K562 (cell line): ENCODE results near the gene SANBR. TPM values are rescaled to one million over a fixed set of nuclear protein-coding genes. Genes with fewer than 3 reads are reported as not detected.

Experiments
- ATF4 ChIP-seq: fragments of 450-650 bp; formaldehyde crosslinking; IDR thresholded peaks from 2 replicates; pipeline ENCODE4 v1.4.0; 2022; ENCODE audit warnings: mild to moderate bottlenecking, moderate library complexity
- CHD2 ChIP-seq: IDR thresholded peaks from 2 replicates; pipeline ENCODE4 v1.6.1; 2011; ENCODE audit warnings: low read depth, low read length
- E2F1 ChIP-seq: sonication (generic); formaldehyde crosslinking; IDR thresholded peaks from 2 replicates; pipeline ENCODE4 v1.8.1; 2023; ENCODE audit warnings: mild to moderate bottlenecking, missing genetic modification reagents, moderate library complexity
- ESRRA ChIP-seq: fragments of 450-650 bp; IDR thresholded peaks from 2 replicates; pipeline ENCODE4 v1.6.1; 2014; ENCODE audit warnings: low read depth, mild to moderate bottlenecking, moderate library complexity, borderline replicate concordance
- FOSL1 ChIP-seq: fragments of 200-800 bp; sonication (Bioruptor generic); conservative IDR thresholded peaks from 2 replicates; pipeline ENCODE4 v1.6.1; 2016; ENCODE audit warnings: missing genetic modification characterization, missing compliant biosample characterization
- FOXM1 ChIP-seq, 2 experiments: fragments of 450-650 bp in 1 of 2; sonication (generic) in 1 of 2; formaldehyde crosslinking in 1 of 2; IDR thresholded peaks; 2 replicates each; pipeline versions ENCODE4 v1.6.1 to v1.9.0; 2017 to 2022; ENCODE audit warnings: low read depth in 2 of 2, mild to moderate bottlenecking in 2 of 2, missing genetic modification reagents in 1 of 2, moderate library complexity in 1 of 2
- HDAC2 ChIP-seq: fragments of 450-650 bp; IDR thresholded peaks from 2 replicates; pipeline ENCODE4 v1.6.1; 2016; ENCODE audit warnings: mild to moderate bottlenecking
- HDAC8 ChIP-seq: fragments of 450-650 bp; IDR thresholded peaks from 2 replicates; pipeline ENCODE4 v1.6.1; 2016; ENCODE audit warnings: mild to moderate bottlenecking, missing genetic modification characterization, moderate library complexity, missing compliant biosample characterization
- KLF1 ChIP-seq: fragments of 450-650 bp; IDR thresholded peaks from 2 replicates; pipeline ENCODE4 v1.6.1; 2016; ENCODE audit warnings: missing genetic modification characterization, missing compliant biosample characterization
- MEF2D ChIP-seq: conservative IDR thresholded peaks from 2 replicates; pipeline ENCODE4 v1.6.1; 2016; ENCODE audit warnings: low read depth, missing genetic modification characterization, missing compliant biosample characterization
- MTA3 ChIP-seq: fragments of 450-650 bp; formaldehyde crosslinking; IDR thresholded peaks from 2 replicates; pipeline ENCODE4 v1.6.1; 2017; ENCODE audit warnings: mild to moderate bottlenecking, borderline replicate concordance
- SOX6 ChIP-seq: fragments of 450-650 bp; IDR thresholded peaks from 2 replicates; pipeline ENCODE4 v1.6.1; 2014; ENCODE audit warnings: mild to moderate bottlenecking
- STAT5A ChIP-seq: IDR thresholded peaks from 2 replicates; pipeline ENCODE4 v1.6.1; 2012; ENCODE audit warnings: low read length, inconsistent platforms, borderline replicate concordance
- ZC3H4 ChIP-seq: sonication (generic); formaldehyde crosslinking; IDR thresholded peaks from 2 replicates; pipeline ENCODE4 v1.9.0; 2021; ENCODE audit warnings: missing genetic modification reagents, borderline replicate concordance
- ZFPM2 ChIP-seq: fragments of 250-450 bp; sonication (Bioruptor Pico); IDR thresholded peaks from 2 replicates; pipeline ENCODE4 v1.5.1; 2022; ENCODE audit warnings: mild to moderate bottlenecking
- ZNF347 ChIP-seq: fragments of 450-650 bp; formaldehyde crosslinking; IDR thresholded peaks from 2 replicates; pipeline ENCODE4 v1.4.0; 2020; ENCODE audit warnings: low read depth, mild to moderate bottlenecking, moderate library complexity
- ZNF586 ChIP-seq: fragments of 450-650 bp; formaldehyde crosslinking; conservative IDR thresholded peaks from 2 replicates; pipeline ENCODE4 v1.4.0; 2020; ENCODE audit warnings: mild to moderate bottlenecking, moderate library complexity
- ZZZ3 ChIP-seq: fragments of 450-650 bp; IDR thresholded peaks from 2 replicates; pipeline ENCODE4 v1.6.1; 2016; ENCODE audit warnings: antibody characterized with exemption, mild to moderate bottlenecking, moderate library complexity
- polyA plus RNA-seq, 8 experiments: library from polyadenylated mRNA; depleted of rRNA in 4 of 8; stranded (reverse) in 5 of 8; unstranded in 3 of 8; fragments of >200 nt; fragmentation: Nextera tagmentation in 2 of 8; fragmentation: Illumina TruSeq in 1 of 8; extraction: Ambion mirVana in 2 of 8; extraction: Trizol in 1 of 8; gene quantifications; 2 replicates each; pipeline versions ENCODE4 v1.2.1 to v1.2.3, GENCODE V29; 2011 to 2014; ENCODE audit warnings: inconsistent platforms in 1 of 8, missing spikeins in 1 of 8
- total RNA-seq, 7 experiments: library from RNA; depleted of rRNA in 6 of 7; stranded (reverse); fragments of >200 nt in 6 of 7; fragmentation: Illumina TruSeq in 2 of 7; extraction: Trizol in 2 of 7; gene quantifications; 2 replicates each; pipeline versions ENCODE4 v1.2.1 to v1.2.3, GENCODE V29; 2011 to 2021; ENCODE audit warnings: low replicate concordance in 1 of 7
- TF ChIP-seq, protein P1 (sequence below): fragments of 250-450 bp; sonication (Bioruptor Pico); IDR thresholded peaks from 2 replicates; pipeline ENCODE4 v1.8.0; 2022; ENCODE audit warnings: inconsistent platforms
- TF ChIP-seq, protein P2 (sequence below): sonication (generic); formaldehyde crosslinking; IDR thresholded peaks from 2 replicates; pipeline ENCODE4 v1.8.0; 2022; ENCODE audit warnings: missing genetic modification reagents, mild to moderate bottlenecking, borderline replicate concordance

Gene SANBR
- total and polyA plus RNA-seq, 9 of the 15 experiments (the other 6 are each of a cell fraction or from before 2014, with no cell fraction given) = 1.5 to 7.7 (median 6.2) TPM

GRCh38 chr2:61017556-61018317 lies 47.9 kb upstream of the SANBR start, which contains the start of the genes PEX13 and PUS10 (continued):
- TF ChIP-seq HDAC2 (no peak), STAT5A (no peak), FOSL1 (tag) (0 out of 2 replicates have a peak, but pooled peaks have one; percentile 12), SOX6 (peak; percentile 4; the same call in 1 of the 2 replicates), ATF4 (CRISPR knock-in tag) (no peak), KLF1 (tag) (no peak), MTA3 (no peak), ZNF586 (CRISPR knock-in tag) (no peak), ZNF347 (CRISPR knock-in tag) (no peak), MEF2D (tag) (no peak), E2F1 (CRISPR knock-in tag) (no peak), ZC3H4 (CRISPR knock-in tag) (no peak), HDAC8 (tag) (no peak), ZFPM2 (no peak), ESRRA (no peak), ZZZ3 (no peak; the same call in 1 of the 2 replicates), FOXM1 (IDR thresholded peaks at IDR 0.05; ENCODE audit: low read depth) (peak; percentile 57; the same call in 1 of the 2 replicates), FOXM1 (CRISPR knock-in tag; IDR thresholded peaks at IDR 0.05; ENCODE audit: low read depth) (no peak; the same call in 1 of the 2 replicates), CHD2 (0 out of 2 replicates have a peak, but pooled peaks have one; percentile 1)
- TF ChIP-seq, protein P1, sequence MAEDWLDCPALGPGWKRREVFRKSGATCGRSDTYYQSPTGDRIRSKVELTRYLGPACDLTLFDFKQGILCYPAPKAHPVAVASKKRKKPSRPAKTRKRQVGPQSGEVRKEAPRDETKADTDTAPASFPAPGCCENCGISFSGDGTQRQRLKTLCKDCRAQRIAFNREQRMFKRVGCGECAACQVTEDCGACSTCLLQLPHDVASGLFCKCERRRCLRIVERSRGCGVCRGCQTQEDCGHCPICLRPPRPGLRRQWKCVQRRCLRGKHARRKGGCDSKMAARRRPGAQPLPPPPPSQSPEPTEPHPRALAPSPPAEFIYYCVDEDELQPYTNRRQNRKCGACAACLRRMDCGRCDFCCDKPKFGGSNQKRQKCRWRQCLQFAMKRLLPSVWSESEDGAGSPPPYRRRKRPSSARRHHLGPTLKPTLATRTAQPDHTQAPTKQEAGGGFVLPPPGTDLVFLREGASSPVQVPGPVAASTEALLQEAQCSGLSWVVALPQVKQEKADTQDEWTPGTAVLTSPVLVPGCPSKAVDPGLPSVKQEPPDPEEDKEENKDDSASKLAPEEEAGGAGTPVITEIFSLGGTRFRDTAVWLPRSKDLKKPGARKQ (CRISPR knock-in tag) = no peak
- TF ChIP-seq, protein P2, sequence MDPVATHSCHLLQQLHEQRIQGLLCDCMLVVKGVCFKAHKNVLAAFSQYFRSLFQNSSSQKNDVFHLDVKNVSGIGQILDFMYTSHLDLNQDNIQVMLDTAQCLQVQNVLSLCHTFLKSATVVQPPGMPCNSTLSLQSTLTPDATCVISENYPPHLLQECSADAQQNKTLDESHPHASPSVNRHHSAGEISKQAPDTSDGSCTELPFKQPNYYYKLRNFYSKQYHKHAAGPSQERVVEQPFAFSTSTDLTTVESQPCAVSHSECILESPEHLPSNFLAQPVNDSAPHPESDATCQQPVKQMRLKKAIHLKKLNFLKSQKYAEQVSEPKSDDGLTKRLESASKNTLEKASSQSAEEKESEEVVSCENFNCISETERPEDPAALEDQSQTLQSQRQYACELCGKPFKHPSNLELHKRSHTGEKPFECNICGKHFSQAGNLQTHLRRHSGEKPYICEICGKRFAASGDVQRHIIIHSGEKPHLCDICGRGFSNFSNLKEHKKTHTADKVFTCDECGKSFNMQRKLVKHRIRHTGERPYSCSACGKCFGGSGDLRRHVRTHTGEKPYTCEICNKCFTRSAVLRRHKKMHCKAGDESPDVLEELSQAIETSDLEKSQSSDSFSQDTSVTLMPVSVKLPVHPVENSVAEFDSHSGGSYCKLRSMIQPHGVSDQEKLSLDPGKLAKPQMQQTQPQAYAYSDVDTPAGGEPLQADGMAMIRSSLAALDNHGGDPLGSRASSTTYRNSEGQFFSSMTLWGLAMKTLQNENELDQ (CRISPR knock-in tag) = no peak
